ENCODE measurements around the gene HOXD10.

HOXD10 gene

GRCh38 chr2:176152350-176153181 lies 36.0 kb downstream of the HOXD10 start:
- no peak for DNase-seq

GRCh38 chr2:176154576-176155252 lies 38.1 kb downstream of the HOXD10 start:
- DNase-seq = no peak

GRCh38 chr2:176155356-176156044 lies 38.9 kb downstream of the HOXD10 start:
- DNase-seq = no peak

GRCh38 chr2:176156301-176156806 lies 39.8 kb downstream of the HOXD10 start:
- DNase-seq = no peak

- no peak for DNase-seq
Measured at GRCh38 chr2:176156807-176157498, 40.4 kb downstream of the HOXD10 start, which contains the start of gene HOXD3. TSS of gene HOXD3 (plus strand) at chr2:176157307. CDS start at chr2:176169115, 11,808 bp downstream.

- no peak for DNase-seq
Measured at GRCh38 chr2:176157499-176158185, 41.1 kb downstream of the HOXD10 start.

- no peak for DNase-seq
Measured at GRCh38 chr2:176158186-176158591, 41.6 kb downstream of the HOXD10 start.

- DNase-seq = no peak
Measured at GRCh38 chr2:176158855-176159662, 42.5 kb downstream of the HOXD10 start.

GRCh38 chr2:176159663-176160250 lies 43.2 kb downstream of the HOXD10 start:
- DNase-seq = no peak

GRCh38 chr2:176160251-176160985 lies 43.8 kb downstream of the HOXD10 start:
- no peak for DNase-seq

- DNase-seq = no peak
Measured at GRCh38 chr2:176160986-176161824, 44.6 kb downstream of the HOXD10 start.

GRCh38 chr2:176161825-176162626 lies 45.4 kb downstream of the HOXD10 start:
- DNase-seq = no peak

GRCh38 chr2:176162911-176163671 lies 46.5 kb downstream of the HOXD10 start:
- DNase-seq = no peak

GRCh38 chr2:176163672-176164056 lies 47.1 kb downstream of the HOXD10 start:
- DNase-seq = no peak

- DNase-seq = no peak
Measured at GRCh38 chr2:176164201-176164600, 47.6 kb downstream of the HOXD10 start.

GRCh38 chr2:176164611-176165369 lies 48.2 kb downstream of the HOXD10 start:
- DNase-seq = no peak

Data from CD4-positive, alpha-beta T cell treated with Interleukin-15 for 1 hour (primary cell).